ENCODE data around the gene ZHX3. TPM values are rescaled to one million over a fixed set of nuclear protein-coding genes. Genes with fewer than 3 reads are reported as not detected.

The ZHX3 gene
- total RNA-seq, 4 donors from 2014 or later, result 19.2 to 32.9 (median 31.4) TPM

- no peaks in the 10 kb centered on the region for H3K27me3 ChIP-seq
- no peak overlapping the region for H3K4me3 ChIP-seq
- no peak for DNase-seq (ENCODE audit: low spot score in 2 of 2)
- H3K36me3 ChIP-seq, result peaks cover 5% of the 10 kb centered on the region
- TF ChIP-seq POLR2AphosphoS5 (IDR thresholded peaks at IDR 0.05), result no peak
- TF ChIP-seq EP300 (IDR thresholded peaks at IDR 0.05), result no peak
- TF ChIP-seq CTCF (IDR thresholded peaks at IDR 0.05), result no peak
- TF ChIP-seq POLR2A (IDR thresholded peaks at IDR 0.05), result no peak
- no peak overlapping the region for H3K27ac ChIP-seq
- WGBS, result 93% methylated on average over 2 of the region's 2 CpGs
- H3K4me1 ChIP-seq, result peaks cover 9% of the 10 kb centered on the region
- no peaks in the 10 kb centered on the region for H3K9me3 ChIP-seq
These were observed 51.6 kb downstream of the ZHX3 start for GRCh38 chr20:41265938-41266337.

- no peaks in the 10 kb centered on the region for H3K9me3 ChIP-seq
- H3K27ac ChIP-seq, result no peak overlapping the region
- H3K4me3 ChIP-seq, result no peak overlapping the region
- H3K4me1 ChIP-seq, result peaks cover 9% of the 10 kb centered on the region
- WGBS, result 97% methylated on average over 2 of the region's 2 CpGs
- no peaks in the 10 kb centered on the region for H3K27me3 ChIP-seq
- TF ChIP-seq POLR2A (IDR thresholded peaks at IDR 0.05), result no peak
- no peak for TF ChIP-seq CTCF (IDR thresholded peaks at IDR 0.05)
- TF ChIP-seq POLR2AphosphoS5 (IDR thresholded peaks at IDR 0.05), result no peak
- TF ChIP-seq EP300 (IDR thresholded peaks at IDR 0.05), result no peak
- peaks cover 5% of the 10 kb centered on the region for H3K36me3 ChIP-seq
- no peak for DNase-seq (ENCODE audit: low spot score in 2 of 2)
These were observed 52.7 kb downstream of the ZHX3 start for GRCh38 chr20:41264819-41265218.

- peaks cover 9% of the 10 kb centered on the region for H3K4me1 ChIP-seq
- H3K4me3 ChIP-seq, result no peak overlapping the region
- H3K36me3 ChIP-seq, result no peaks in the 10 kb centered on the region
- H3K9me3 ChIP-seq, result no peaks in the 10 kb centered on the region
- H3K27ac ChIP-seq, result no peak overlapping the region
- WGBS, result 73% methylated on average over 2 of the region's 2 CpGs
- no peak for DNase-seq (ENCODE audit: low spot score in 2 of 2)
- no peak for TF ChIP-seq CTCF (IDR thresholded peaks at IDR 0.05)
- TF ChIP-seq POLR2A (IDR thresholded peaks at IDR 0.05), result no peak
- TF ChIP-seq EP300 (IDR thresholded peaks at IDR 0.05), result no peak
- no peak for TF ChIP-seq POLR2AphosphoS5 (IDR thresholded peaks at IDR 0.05)
- no peaks in the 10 kb centered on the region for H3K27me3 ChIP-seq
These were observed 55.5 kb downstream of the ZHX3 start for GRCh38 chr20:41261790-41262717.

DNA sequence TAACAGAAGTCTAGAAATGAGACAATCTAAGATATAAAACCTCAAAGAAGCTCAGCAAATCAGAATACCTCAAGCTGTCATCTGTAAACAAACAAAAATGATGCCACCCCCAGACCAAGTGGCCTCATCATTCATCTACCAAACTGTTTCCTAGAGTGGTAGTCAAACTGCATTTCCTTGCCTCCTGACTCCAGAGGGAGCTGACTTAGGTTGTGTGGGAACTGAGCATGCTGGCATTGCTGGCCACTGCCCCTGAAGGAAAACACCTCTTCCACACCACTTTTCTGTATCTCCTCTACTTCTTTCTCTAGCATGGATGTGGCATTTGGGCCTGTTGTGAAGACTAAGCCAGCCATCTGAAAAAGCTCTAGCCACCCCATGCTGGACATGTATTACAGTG, 56.3 kb downstream of the ZHX3 start:
- H3K27me3 ChIP-seq, result no peaks in the 10 kb centered on the region
- TF ChIP-seq EP300 (IDR thresholded peaks at IDR 0.05), result no peak
- no peak for TF ChIP-seq POLR2AphosphoS5 (IDR thresholded peaks at IDR 0.05)
- no peak for TF ChIP-seq POLR2A (IDR thresholded peaks at IDR 0.05)
- TF ChIP-seq CTCF (IDR thresholded peaks at IDR 0.05), result no peak
- H3K27ac ChIP-seq, result no peak overlapping the region
- no peaks in the 10 kb centered on the region for H3K9me3 ChIP-seq
- no peaks in the 10 kb centered on the region for H3K36me3 ChIP-seq
- H3K4me3 ChIP-seq, result no peak overlapping the region
- peaks cover 9% of the 10 kb centered on the region for H3K4me1 ChIP-seq
- no peak for DNase-seq (ENCODE audit: low spot score in 2 of 2)

GRCh38 chr20:41260734-41261220, 56.8 kb downstream of the ZHX3 start:
- no peak for TF ChIP-seq CTCF (IDR thresholded peaks at IDR 0.05)
- no peak for TF ChIP-seq POLR2AphosphoS5 (IDR thresholded peaks at IDR 0.05)
- no peak for TF ChIP-seq POLR2A (IDR thresholded peaks at IDR 0.05)
- TF ChIP-seq EP300 (IDR thresholded peaks at IDR 0.05), result no peak
- H3K27me3 ChIP-seq, result no peaks in the 10 kb centered on the region
- 87% methylated on average over 1 of the region's 1 CpG for WGBS
- no peaks in the 10 kb centered on the region for H3K36me3 ChIP-seq
- no peak for DNase-seq (ENCODE audit: low spot score in 2 of 2)
- peaks cover 9% of the 10 kb centered on the region for H3K4me1 ChIP-seq
- no peaks in the 10 kb centered on the region for H3K9me3 ChIP-seq
- H3K27ac ChIP-seq, result no peak overlapping the region
- no peak overlapping the region for H3K4me3 ChIP-seq

Measured in suprapubic skin (tissue), 4 donors.